ENCODE results near the gene DNAJC4. TPM values are rescaled to one million over a fixed set of nuclear protein-coding genes. Genes with fewer than 3 reads are reported as not detected.

The DNAJC4 gene
- total RNA-seq, 2 experiments from 2014 or later: 39.5 to 40.5 TPM

GRCh38 chr11:64250415-64251015 is 20.2 kb downstream of the DNAJC4 start:
- CTCF ChIA-PET: interaction anchor here (0.6 to 11.3 kb wide), 19 partner anchors 7 to 389 kb away, joined by 3 to 162 read pairs (median 6); partner anchors contain the start of genes BAD, CATSPERZ and FKBP2
- POLR2A ChIA-PET: interaction anchor here (0.6 kb wide), 1 partner anchor 35 kb away, joined by 3 read pairs; the partner anchor contains the start of gene GPR137
- H3K9me3 Mint-ChIP-seq: no peaks in the 10 kb centered on the region
- H3K27ac Mint-ChIP-seq: no peak overlapping the region
- peak overlapping the region; percentile 78 for H3K4me3 Mint-ChIP-seq
- no peak for DNase-seq
- H3K4me1 Mint-ChIP-seq: peaks cover 25% of the 10 kb centered on the region
- no peaks in the 10 kb centered on the region for H3K27me3 Mint-ChIP-seq
- H3K36me3 Mint-ChIP-seq (ENCODE audit: low read depth): no peaks in the 10 kb centered on the region

- peak within 1 kb of the TSS; percentile 62 for H3K27ac Mint-ChIP-seq
- DNase-seq: peak; percentile 62
- H3K9me3 Mint-ChIP-seq: no peaks in the 10 kb centered on the region
Measured at GRCh38 chr11:64251016-64251752, 20.8 kb downstream of the DNAJC4 start, which contains the start of gene PLCB3. PLCB3 (plus strand) TSS chr11:64251530; CDS start chr11:64251650, 120 bp downstream.

GRCh38 chr11:64251753-64252002 is 21.3 kb downstream of the DNAJC4 start:
- ChIA-PET POLR2A (no interaction called here), CTCF (interaction anchor here (1.0 to 11.3 kb wide), 13 partner anchors 9 to 105 kb away, joined by 3 to 162 read pairs (median 8); partner anchors contain the start of genes BAD, CATSPERZ, FKBP2 and PRDX5)
- H3K36me3 Mint-ChIP-seq (ENCODE audit: low read depth): no peaks in the 10 kb centered on the region
- peak overlapping the region; percentile 82 for H3K4me3 Mint-ChIP-seq
- no peaks in the 10 kb centered on the region for H3K27me3 Mint-ChIP-seq
- no peak for DNase-seq
- H3K27ac Mint-ChIP-seq: peak overlapping the region; percentile 62
- H3K4me1 Mint-ChIP-seq: peaks cover 25% of the 10 kb centered on the region
- H3K9me3 Mint-ChIP-seq: no peaks in the 10 kb centered on the region

More at GRCh38 chr11:64251016-64251752, 20.8 kb downstream of the DNAJC4 start, which contains the start of gene PLCB3:
- Mint-ChIP-seq H3K36me3 (ENCODE audit: low read depth) (no peaks in the 10 kb centered on the region), H3K4me1 (peaks cover 25% of the 10 kb centered on the region), H3K4me3 (peak within 1 kb of the TSS; percentile 82), H3K27me3 (no peaks in the 10 kb centered on the region)
- POLR2A ChIA-PET: interaction anchor here (0.6 kb wide), 1 partner anchor 35 kb away, joined by 3 read pairs; the partner anchor contains the start of gene GPR137
- CTCF ChIA-PET: interaction anchor here (0.6 to 11.3 kb wide), 18 partner anchors 8 to 106 kb away, joined by 3 to 162 read pairs (median 7); partner anchors contain the start of genes BAD, CATSPERZ, FKBP2 and PRDX5

- POLR2A ChIA-PET: no interaction called here
- H3K4me1 Mint-ChIP-seq: peaks cover 21% of the 10 kb centered on the region
- no peak for DNase-seq
- peak overlapping the region; percentile 62 for H3K27ac Mint-ChIP-seq
- H3K36me3 Mint-ChIP-seq (ENCODE audit: low read depth): no peaks in the 10 kb centered on the region
- H3K9me3 Mint-ChIP-seq: no peaks in the 10 kb centered on the region
- peak overlapping the region; percentile 82 for H3K4me3 Mint-ChIP-seq
- H3K27me3 Mint-ChIP-seq: no peaks in the 10 kb centered on the region
- CTCF ChIA-PET: interaction anchor here (0.6 to 11.3 kb wide), 13 partner anchors 9 to 1861 kb away, joined by 3 to 162 read pairs (median 7); partner anchors contain the start of genes CATSPERZ, FKBP2, PRDX5 and TRMT112
Measured at GRCh38 chr11:64252003-64252872, 21.9 kb downstream of the DNAJC4 start.

GRCh38 chr11:64253043-64253442 is 22.7 kb downstream of the DNAJC4 start:
- Mint-ChIP-seq H3K27me3 (no peaks in the 10 kb centered on the region), H3K27ac (no peak overlapping the region), H3K9me3 (no peaks in the 10 kb centered on the region), H3K36me3 (ENCODE audit: low read depth) (no peaks in the 10 kb centered on the region), H3K4me1 (peaks cover 17% of the 10 kb centered on the region), H3K4me3 (peak overlapping the region; percentile 3)
- POLR2A ChIA-PET: no interaction called here
- no peak for DNase-seq
- CTCF ChIA-PET: interaction anchor here (1.0 to 11.3 kb wide), 6 partner anchors 10 to 46 kb away, joined by 3 to 162 read pairs (median 12); partner anchors contain the start of gene FERMT3

GRCh38 chr11:64253481-64253880 is 23.1 kb downstream of the DNAJC4 start:
- Mint-ChIP-seq H3K9me3 (no peaks in the 10 kb centered on the region), H3K4me1 (peaks cover 16% of the 10 kb centered on the region), H3K4me3 (peak overlapping the region; percentile 3), H3K36me3 (ENCODE audit: low read depth) (no peaks in the 10 kb centered on the region), H3K27ac (no peak overlapping the region), H3K27me3 (no peaks in the 10 kb centered on the region)
- DNase-seq: no peak
- ChIA-PET POLR2A (interaction anchor here (0.7 kb wide), 1 partner anchor 30 kb away, joined by 3 read pairs; no protein-coding TSS in a partner anchor), CTCF (interaction anchor here (0.6 to 3.5 kb wide), 6 partner anchors 10 to 47 kb away, joined by 3 to 12 read pairs (median 3); partner anchors contain the start of genes FERMT3, NUDT22 and TRPT1)

GRCh38 chr11:64254326-64254725 is 24.0 kb downstream of the DNAJC4 start:
- no peaks in the 10 kb centered on the region for H3K9me3 Mint-ChIP-seq
- no peak overlapping the region for H3K4me3 Mint-ChIP-seq
- ChIA-PET POLR2A (no interaction called here), CTCF (interaction anchor here (0.9 to 3.5 kb wide), 5 partner anchors 10 to 50 kb away, joined by 3 to 12 read pairs (median 4); partner anchors contain the start of genes FERMT3, NUDT22 and TRPT1)
- H3K27ac Mint-ChIP-seq: no peak overlapping the region
- H3K27me3 Mint-ChIP-seq: no peaks in the 10 kb centered on the region
- peaks cover 15% of the 10 kb centered on the region for H3K4me1 Mint-ChIP-seq
- H3K36me3 Mint-ChIP-seq (ENCODE audit: low read depth): peaks cover 2% of the 10 kb centered on the region
- DNase-seq: no peak

- H3K9me3 Mint-ChIP-seq: no peaks in the 10 kb centered on the region
- ChIA-PET CTCF (interaction anchor here (0.9 to 3.5 kb wide), 8 partner anchors 9 to 52 kb away, joined by 3 to 14 read pairs (median 4); partner anchors contain the start of gene FKBP2), POLR2A (no interaction called here)
- no peaks in the 10 kb centered on the region for H3K27me3 Mint-ChIP-seq
- H3K4me3 Mint-ChIP-seq: no peak overlapping the region
- peaks cover 10% of the 10 kb centered on the region for H3K36me3 Mint-ChIP-seq (ENCODE audit: low read depth)
- peaks cover 17% of the 10 kb centered on the region for H3K4me1 Mint-ChIP-seq
- DNase-seq: no peak
- H3K27ac Mint-ChIP-seq: no peak overlapping the region
Measured at GRCh38 chr11:64255135-64256128, 25.1 kb downstream of the DNAJC4 start.

- H3K4me3 Mint-ChIP-seq: no peak overlapping the region
- no peaks in the 10 kb centered on the region for H3K27me3 Mint-ChIP-seq
- peaks cover 15% of the 10 kb centered on the region for H3K4me1 Mint-ChIP-seq
- no peak overlapping the region for H3K27ac Mint-ChIP-seq
- no peaks in the 10 kb centered on the region for H3K9me3 Mint-ChIP-seq
- ChIA-PET POLR2A (no interaction called here), CTCF (interaction anchor here (1.4 to 3.5 kb wide), 5 partner anchors 8 to 52 kb away, joined by 3 to 14 read pairs (median 4); partner anchors contain the start of gene FKBP2)
- peaks cover 10% of the 10 kb centered on the region for H3K36me3 Mint-ChIP-seq (ENCODE audit: low read depth)
- DNase-seq: no peak
Measured at GRCh38 chr11:64256300-64256699, 26.0 kb downstream of the DNAJC4 start.

- H3K27me3 Mint-ChIP-seq: no peaks in the 10 kb centered on the region
- H3K9me3 Mint-ChIP-seq: no peaks in the 10 kb centered on the region
- H3K36me3 Mint-ChIP-seq (ENCODE audit: low read depth): peaks cover 12% of the 10 kb centered on the region
- CTCF ChIA-PET: interaction anchor here (1.0 to 1.3 kb wide), 2 partner anchors 12 to 59 kb away, joined by 3 to 4 read pairs; partner anchors contain the start of genes PPP1R14B and PRDX5
- no peak for DNase-seq
- peaks cover 8% of the 10 kb centered on the region for H3K4me1 Mint-ChIP-seq
- H3K27ac Mint-ChIP-seq: no peak overlapping the region
- POLR2A ChIA-PET: no interaction called here
- no peak overlapping the region for H3K4me3 Mint-ChIP-seq
Measured at GRCh38 chr11:64258356-64258755, 28.0 kb downstream of the DNAJC4 start.

- peaks cover 8% of the 10 kb centered on the region for H3K4me1 Mint-ChIP-seq
- peaks cover 12% of the 10 kb centered on the region for H3K36me3 Mint-ChIP-seq (ENCODE audit: low read depth)
- no peaks in the 10 kb centered on the region for H3K9me3 Mint-ChIP-seq
- ChIA-PET CTCF (interaction anchor here (1.0 to 1.5 kb wide), 3 partner anchors 13 to 59 kb away, joined by 3 to 4 read pairs (median 3); partner anchors contain the start of gene PRDX5), POLR2A (no interaction called here)
- H3K27ac Mint-ChIP-seq: no peak overlapping the region
- H3K27me3 Mint-ChIP-seq: no peaks in the 10 kb centered on the region
- H3K4me3 Mint-ChIP-seq: no peak overlapping the region
- DNase-seq: no peak
Measured at GRCh38 chr11:64258946-64259532, 28.7 kb downstream of the DNAJC4 start.
